ENCODE measurements around the gene KRTAP5-9.

KRTAP5-9 gene

DNA sequence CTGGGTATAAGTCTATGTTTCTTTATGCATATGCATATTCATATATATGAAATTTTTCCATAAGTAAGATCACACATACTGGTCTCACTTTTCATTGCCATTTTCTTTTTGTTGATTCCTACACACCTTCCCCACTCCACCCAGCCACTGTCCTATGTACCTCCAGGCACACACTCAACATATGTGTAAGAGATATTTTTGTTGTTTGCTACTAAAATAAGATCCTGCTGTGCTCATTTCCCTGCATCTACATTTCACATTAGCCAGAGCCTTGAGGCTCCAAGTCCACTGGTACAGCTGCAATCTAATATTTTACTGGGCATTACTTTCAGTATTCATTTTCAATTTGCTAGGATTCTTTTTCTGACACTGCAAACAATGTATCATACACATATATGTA, 9.0 kb downstream of the KRTAP5-9 start:
- TF ChIP-seq, protein P1, sequence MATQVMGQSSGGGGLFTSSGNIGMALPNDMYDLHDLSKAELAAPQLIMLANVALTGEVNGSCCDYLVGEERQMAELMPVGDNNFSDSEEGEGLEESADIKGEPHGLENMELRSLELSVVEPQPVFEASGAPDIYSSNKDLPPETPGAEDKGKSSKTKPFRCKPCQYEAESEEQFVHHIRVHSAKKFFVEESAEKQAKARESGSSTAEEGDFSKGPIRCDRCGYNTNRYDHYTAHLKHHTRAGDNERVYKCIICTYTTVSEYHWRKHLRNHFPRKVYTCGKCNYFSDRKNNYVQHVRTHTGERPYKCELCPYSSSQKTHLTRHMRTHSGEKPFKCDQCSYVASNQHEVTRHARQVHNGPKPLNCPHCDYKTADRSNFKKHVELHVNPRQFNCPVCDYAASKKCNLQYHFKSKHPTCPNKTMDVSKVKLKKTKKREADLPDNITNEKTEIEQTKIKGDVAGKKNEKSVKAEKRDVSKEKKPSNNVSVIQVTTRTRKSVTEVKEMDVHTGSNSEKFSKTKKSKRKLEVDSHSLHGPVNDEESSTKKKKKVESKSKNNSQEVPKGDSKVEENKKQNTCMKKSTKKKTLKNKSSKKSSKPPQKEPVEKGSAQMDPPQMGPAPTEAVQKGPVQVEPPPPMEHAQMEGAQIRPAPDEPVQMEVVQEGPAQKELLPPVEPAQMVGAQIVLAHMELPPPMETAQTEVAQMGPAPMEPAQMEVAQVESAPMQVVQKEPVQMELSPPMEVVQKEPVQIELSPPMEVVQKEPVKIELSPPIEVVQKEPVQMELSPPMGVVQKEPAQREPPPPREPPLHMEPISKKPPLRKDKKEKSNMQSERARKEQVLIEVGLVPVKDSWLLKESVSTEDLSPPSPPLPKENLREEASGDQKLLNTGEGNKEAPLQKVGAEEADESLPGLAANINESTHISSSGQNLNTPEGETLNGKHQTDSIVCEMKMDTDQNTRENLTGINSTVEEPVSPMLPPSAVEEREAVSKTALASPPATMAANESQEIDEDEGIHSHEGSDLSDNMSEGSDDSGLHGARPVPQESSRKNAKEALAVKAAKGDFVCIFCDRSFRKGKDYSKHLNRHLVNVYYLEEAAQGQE (IDR thresholded peaks at IDR 0.05; ENCODE audit: insufficient read depth in 1 of 2, low read depth in 2 of 2, low read length in 2 of 2): no peak

DNA sequence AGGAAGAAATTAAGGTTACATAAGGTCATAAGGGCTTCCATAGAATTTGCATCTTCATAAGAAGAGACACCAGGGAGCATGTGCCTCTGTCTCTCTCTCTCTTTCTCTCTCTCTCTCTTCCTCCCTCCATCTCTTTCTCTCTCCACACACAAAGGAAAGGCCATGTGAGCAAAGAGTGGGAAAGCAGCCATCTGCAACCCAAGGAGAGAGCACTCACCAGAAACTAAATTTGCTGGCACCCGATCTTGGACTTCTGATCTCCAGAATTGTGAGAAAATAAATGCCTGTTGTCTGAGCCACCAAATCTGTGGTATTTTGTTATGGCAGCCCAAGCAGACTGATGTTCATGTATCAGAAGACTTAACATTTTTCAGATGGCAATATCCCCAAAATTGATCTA, 10.8 kb downstream of the KRTAP5-9 start:
- TF ChIP-seq POLR2AphosphoS5 (IDR thresholded peaks at IDR 0.05; ENCODE audit: low read depth, low read length) (no peak), FOXP2 (optimal IDR thresholded peaks at IDR 0.05; ENCODE audit: borderline replicate concordance, extremely low read depth, extremely low read length, insufficient read depth) (no peak), SIN3A (IDR thresholded peaks at IDR 0.05; ENCODE audit: borderline replicate concordance, insufficient read depth, low read length) (no peak), TAF1 (IDR thresholded peaks at IDR 0.05; ENCODE audit: borderline replicate concordance, insufficient read depth, low read length) (no peak)
- TF ChIP-seq, protein P1 (IDR thresholded peaks at IDR 0.05; ENCODE audit: insufficient read depth in 1 of 2, low read depth in 2 of 2, low read length in 2 of 2): no peak

DNA sequence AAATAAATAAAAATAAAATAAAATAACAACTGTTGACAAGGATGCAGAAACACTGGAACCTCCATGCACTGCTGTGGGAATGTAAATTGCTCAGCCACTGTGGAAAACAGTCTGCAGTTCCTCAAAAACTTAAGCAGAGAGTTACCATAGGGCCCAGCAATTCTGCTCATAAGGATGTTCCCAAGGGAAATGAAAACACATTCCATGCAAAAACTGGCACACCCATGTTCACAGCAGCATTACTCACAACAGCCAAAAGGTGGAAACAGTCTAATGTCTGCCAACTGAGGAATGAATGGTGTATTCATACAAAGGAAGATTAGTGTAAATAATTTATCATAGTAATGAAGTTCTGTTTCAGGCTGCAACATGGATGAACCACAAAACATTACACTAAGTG, 13.9 kb downstream of the KRTAP5-9 start:
- no peak for TF ChIP-seq POLR2AphosphoS5 (IDR thresholded peaks at IDR 0.05; ENCODE audit: low read depth, low read length)
- no peak for TF ChIP-seq FOXP2 (optimal IDR thresholded peaks at IDR 0.05; ENCODE audit: borderline replicate concordance, extremely low read depth, extremely low read length, insufficient read depth)
- no peak for TF ChIP-seq TAF1 (IDR thresholded peaks at IDR 0.05; ENCODE audit: borderline replicate concordance, insufficient read depth, low read length)
- no peak for TF ChIP-seq SIN3A (IDR thresholded peaks at IDR 0.05; ENCODE audit: borderline replicate concordance, insufficient read depth, low read length)
- TF ChIP-seq, protein P1 (IDR thresholded peaks at IDR 0.05; ENCODE audit: insufficient read depth in 1 of 2, low read depth in 2 of 2, low read length in 2 of 2): no peak

DNA sequence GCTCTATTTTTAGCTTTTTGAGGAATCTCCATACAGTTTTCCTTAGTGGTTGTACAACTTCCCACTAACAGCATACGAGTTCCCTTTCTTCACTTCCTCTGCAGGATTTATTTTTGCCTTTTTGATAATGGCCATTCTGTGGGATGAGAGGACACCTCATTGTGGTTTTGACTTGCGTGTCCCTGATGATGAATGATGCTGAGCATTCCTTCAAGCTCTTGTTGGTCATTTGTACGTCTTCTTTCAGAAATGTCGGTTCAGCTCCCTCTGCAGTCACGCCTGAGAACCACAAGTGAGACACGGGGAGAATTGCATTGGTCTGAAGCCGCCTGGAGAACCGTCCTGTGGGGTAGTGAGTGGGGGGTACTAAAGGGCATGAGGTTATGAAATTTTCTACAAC, 15.2 kb downstream of the KRTAP5-9 start:
- TF ChIP-seq POLR2AphosphoS5 (IDR thresholded peaks at IDR 0.05; ENCODE audit: low read depth, low read length) (no peak), FOXP2 (optimal IDR thresholded peaks at IDR 0.05; ENCODE audit: borderline replicate concordance, extremely low read depth, extremely low read length, insufficient read depth) (no peak), TAF1 (IDR thresholded peaks at IDR 0.05; ENCODE audit: borderline replicate concordance, insufficient read depth, low read length) (no peak), SIN3A (IDR thresholded peaks at IDR 0.05; ENCODE audit: borderline replicate concordance, insufficient read depth, low read length) (no peak)
- TF ChIP-seq, protein P1 (IDR thresholded peaks at IDR 0.05; ENCODE audit: insufficient read depth in 1 of 2, low read depth in 2 of 2, low read length in 2 of 2): no peak

DNA sequence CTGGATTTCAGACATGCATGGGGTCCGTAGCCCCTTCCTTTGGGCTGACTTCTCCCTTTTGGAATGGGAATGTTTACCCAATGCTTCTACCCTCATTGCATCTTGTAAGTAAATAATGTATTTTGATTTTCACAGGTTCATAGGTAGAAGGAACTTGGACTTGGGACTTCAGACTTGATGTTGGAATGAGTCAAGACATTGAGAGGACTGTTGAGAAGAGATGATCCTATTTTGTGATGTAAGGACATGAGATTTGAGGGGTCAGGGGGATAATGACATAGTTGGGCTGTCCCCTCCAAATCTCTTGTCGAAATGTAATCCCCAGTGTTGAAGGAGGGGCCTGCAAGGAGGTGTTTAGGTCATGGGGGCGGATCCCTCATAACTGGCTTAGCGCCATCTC, 16.2 kb downstream of the KRTAP5-9 start:
- TF ChIP-seq POLR2AphosphoS5 (IDR thresholded peaks at IDR 0.05; ENCODE audit: low read depth, low read length) (no peak), SIN3A (IDR thresholded peaks at IDR 0.05; ENCODE audit: borderline replicate concordance, insufficient read depth, low read length) (no peak), FOXP2 (optimal IDR thresholded peaks at IDR 0.05; ENCODE audit: borderline replicate concordance, extremely low read depth, extremely low read length, insufficient read depth) (no peak), TAF1 (IDR thresholded peaks at IDR 0.05; ENCODE audit: borderline replicate concordance, insufficient read depth, low read length) (no peak)
- TF ChIP-seq, protein P1 (IDR thresholded peaks at IDR 0.05; ENCODE audit: insufficient read depth in 1 of 2, low read depth in 2 of 2, low read length in 2 of 2): no peak

Measured in PFSK-1 (cell line).